CD14-positive monocyte (primary cell): Measurements from ENCODE around the gene PITPNC1. TPM values are rescaled to one million over a fixed set of nuclear protein-coding genes. Genes with fewer than 3 reads are reported as not detected.

ENCODE experiments used
- DNase-seq, 3 donors: peaks; one replicate each; pipeline ENCODE4 v3.0.0-alpha.2; 2011 to 2022
- H2AFZ ChIP-seq: 2 replicates; pipeline ENCODE4 v1.6.0; 2012; ENCODE audit warnings: mild to moderate bottlenecking, low read depth, low read length, inconsistent platforms; ENCODE audit not compliant: insufficient read depth, poor library complexity, severe bottlenecking
- H3K27ac ChIP-seq, 2 donors: 1 replicate in 1 of 2; 2 replicates in 1 of 2; pipeline ENCODE4 v1.5.1; 2012 to 2013; ENCODE audit warnings: low read length in 2 of 2, control low read depth in 1 of 2, inconsistent platforms in 1 of 2, low read depth in 1 of 2, mild to moderate bottlenecking in 1 of 2
- H3K27me3 ChIP-seq, 2 donors: one replicate each; pipeline versions ENCODE4 v1.6.0 to v1.6.1; 2011 to 2013; ENCODE audit warnings: low read length in 2 of 2; ENCODE audit not compliant: control insufficient read depth in 2 of 2, insufficient read depth in 2 of 2
- H3K36me3 ChIP-seq, 2 donors: replicated peaks in 1 of 2; 1 replicate in 1 of 2; 2 replicates in 1 of 2; pipeline versions ENCODE4 v1.5.1 to v1.6.1; 2012 to 2013; ENCODE audit warnings: low read length in 2 of 2, control low read depth in 1 of 2, inconsistent platforms in 1 of 2, mild to moderate bottlenecking in 1 of 2; ENCODE audit not compliant: insufficient read depth in 2 of 2, control insufficient read depth in 1 of 2
- H3K4me1 ChIP-seq, 2 donors: 1 replicate in 1 of 2; 2 replicates in 1 of 2; pipeline versions ENCODE4 v1.5.1 to v1.6.1; 2012 to 2013; ENCODE audit warnings: low read length in 2 of 2, control low read depth in 1 of 2, inconsistent platforms in 1 of 2, mild to moderate bottlenecking in 1 of 2, moderate library complexity in 1 of 2; ENCODE audit not compliant: insufficient read depth in 2 of 2, control insufficient read depth in 1 of 2
- H3K4me2 ChIP-seq: replicated peaks from 2 replicates; pipeline ENCODE3; 2012; ENCODE audit warnings: low read length, moderate library complexity, mild to moderate bottlenecking; ENCODE audit not compliant: poor library complexity, severe bottlenecking; ENCODE audit errors: extremely low read depth
- H3K4me3 ChIP-seq, 3 experiments: fragments of 200-600 bp in 1 of 3; sonication (generic) in 1 of 3; replicated peaks in 1 of 3; 1 replicate in 2 of 3; 2 replicates in 1 of 3; pipeline ENCODE4 v1.5.1; 2011 to 2013; ENCODE audit warnings: low read length in 3 of 3, mild to moderate bottlenecking in 3 of 3, control low read depth in 2 of 3, low read depth in 2 of 3, inconsistent platforms in 1 of 3, moderate library complexity in 1 of 3
- H3K79me2 ChIP-seq: 2 replicates; pipeline ENCODE4 v1.6.0; 2012; ENCODE audit warnings: mild to moderate bottlenecking, control low read depth, inconsistent platforms, low read length, moderate library complexity; ENCODE audit not compliant: insufficient read depth
- H3K9ac ChIP-seq: 2 replicates; pipeline ENCODE4 v1.6.0; 2017; ENCODE audit warnings: low read length, mild to moderate bottlenecking; ENCODE audit not compliant: insufficient read depth, poor library complexity, severe bottlenecking
- H3K9me3 ChIP-seq, 2 donors: replicated peaks in 1 of 2; 1 replicate in 1 of 2; 2 replicates in 1 of 2; pipeline versions ENCODE4 v1.5.1 to v1.6.1; 2012 to 2013; ENCODE audit warnings: low read length in 2 of 2, control low read depth in 1 of 2; ENCODE audit not compliant: control insufficient read depth in 1 of 2, insufficient read depth in 1 of 2
- H4K20me1 ChIP-seq: 2 replicates; pipeline ENCODE4 v1.6.0; 2012; ENCODE audit warnings: mild to moderate bottlenecking, low read length, control low read depth, moderate library complexity; ENCODE audit not compliant: insufficient read depth
- H3K27ac Mint-ChIP-seq, 7 donors: one replicate each; pipeline ENCODE4 v1.8.0; 2020; ENCODE audit warnings: mild to moderate bottlenecking in 7 of 7, mixed read lengths in 7 of 7, moderate library complexity in 6 of 7, inconsistent platforms in 2 of 7
- H3K27me3 Mint-ChIP-seq, 3 donors: one replicate each; pipeline ENCODE4 v1.8.0; 2021 to 2022; ENCODE audit warnings: low read depth in 3 of 3, mild to moderate bottlenecking in 3 of 3, mixed read lengths in 3 of 3, moderate library complexity in 3 of 3, inconsistent platforms in 1 of 3
- H3K36me3 Mint-ChIP-seq, 2 donors: one replicate each; pipeline ENCODE4 v1.8.0; 2020; ENCODE audit warnings: mixed read lengths in 2 of 2, inconsistent platforms in 1 of 2, mild to moderate bottlenecking in 1 of 2
- H3K4me1 Mint-ChIP-seq: one replicate; pipeline ENCODE4 v1.8.0; 2020; ENCODE audit warnings: mild to moderate bottlenecking, mixed read lengths
- H3K4me3 Mint-ChIP-seq, 2 donors: one replicate each; pipeline ENCODE4 v1.8.0; 2020; ENCODE audit warnings: mild to moderate bottlenecking in 2 of 2, mixed read lengths in 2 of 2, moderate library complexity in 1 of 2
- H3K9me3 Mint-ChIP-seq, 7 donors: one replicate each; pipeline ENCODE4 v1.8.0; 2020 to 2022; ENCODE audit warnings: mixed read lengths in 7 of 7, mild to moderate bottlenecking in 6 of 7, moderate library complexity in 6 of 7, inconsistent platforms in 2 of 7
- WGBS: methylation state at CpG from one replicate; pipeline ENCODE4 v1.1.5; 2013; ENCODE audit warnings: missing lambda C conversion rate; ENCODE audit not compliant: insufficient coverage; 5-methylcytosine and 5-hydroxymethylcytosine counted together
- intact Hi-C, 2 donors: fragments of 100-400 bp; cut with micrococcal nuclease; formaldehyde crosslinking; loops; one replicate each; pipeline versions ENCODE4 v1.15.0 to v1.15.1; 2023
- polyA plus RNA-seq, 3 donors: library from polyadenylated mRNA; depleted of rRNA in 1 of 3; unstranded in 2 of 3; stranded (reverse) in 1 of 3; fragments of 300-500 nt in 2 of 3; fragments of >200 nt in 1 of 3; fragmentation: Illumina TruSeq in 2 of 3; gene quantifications; 1 replicate in 2 of 3; 2 replicates in 1 of 3; pipeline ENCODE4 v1.2.3, GENCODE V29; 2012 to 2021
- TF ChIP-seq, protein P1 (sequence below): fragments of 200-600 bp; IDR thresholded peaks from one replicate; pipeline ENCODE4 v1.8.0; 2022; ENCODE audit warnings: antibody characterized with exemption, mild to moderate bottlenecking

The PITPNC1 gene
- polyA plus RNA-seq, 3 donors, result 18.5 to 31.0 (median 21.7) TPM

DNA sequence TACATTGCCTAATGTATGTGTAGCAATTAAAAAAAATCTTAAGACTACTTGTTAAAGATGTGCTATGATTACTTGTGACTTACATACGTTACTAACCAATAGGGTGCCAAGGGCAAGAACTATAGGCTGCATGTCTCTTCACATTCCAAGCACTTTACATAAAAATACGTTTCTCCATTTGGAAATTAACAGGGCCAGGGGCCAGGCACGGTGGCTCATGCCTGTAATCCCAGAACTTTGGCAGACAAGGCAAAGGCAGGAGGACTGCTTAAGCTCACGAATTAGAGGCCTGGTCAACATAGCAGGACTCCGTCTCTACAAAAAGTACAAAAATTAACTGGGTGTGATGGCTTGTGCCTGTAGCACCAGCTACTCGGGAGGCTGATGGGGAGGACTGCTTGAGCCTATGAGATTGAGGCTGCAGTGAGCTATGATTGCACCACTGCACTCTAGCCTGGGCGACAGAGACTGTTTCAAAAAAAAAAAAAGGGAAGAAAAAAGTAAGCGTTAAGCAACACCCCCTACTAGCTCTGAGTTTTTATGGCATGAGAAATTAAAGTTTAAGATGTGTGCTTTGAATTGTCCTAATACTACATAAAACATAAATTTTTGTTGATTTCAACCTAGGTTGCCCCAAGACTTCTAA lies 23.0 kb upstream of the PITPNC1 start:
- TF ChIP-seq, protein P1, sequence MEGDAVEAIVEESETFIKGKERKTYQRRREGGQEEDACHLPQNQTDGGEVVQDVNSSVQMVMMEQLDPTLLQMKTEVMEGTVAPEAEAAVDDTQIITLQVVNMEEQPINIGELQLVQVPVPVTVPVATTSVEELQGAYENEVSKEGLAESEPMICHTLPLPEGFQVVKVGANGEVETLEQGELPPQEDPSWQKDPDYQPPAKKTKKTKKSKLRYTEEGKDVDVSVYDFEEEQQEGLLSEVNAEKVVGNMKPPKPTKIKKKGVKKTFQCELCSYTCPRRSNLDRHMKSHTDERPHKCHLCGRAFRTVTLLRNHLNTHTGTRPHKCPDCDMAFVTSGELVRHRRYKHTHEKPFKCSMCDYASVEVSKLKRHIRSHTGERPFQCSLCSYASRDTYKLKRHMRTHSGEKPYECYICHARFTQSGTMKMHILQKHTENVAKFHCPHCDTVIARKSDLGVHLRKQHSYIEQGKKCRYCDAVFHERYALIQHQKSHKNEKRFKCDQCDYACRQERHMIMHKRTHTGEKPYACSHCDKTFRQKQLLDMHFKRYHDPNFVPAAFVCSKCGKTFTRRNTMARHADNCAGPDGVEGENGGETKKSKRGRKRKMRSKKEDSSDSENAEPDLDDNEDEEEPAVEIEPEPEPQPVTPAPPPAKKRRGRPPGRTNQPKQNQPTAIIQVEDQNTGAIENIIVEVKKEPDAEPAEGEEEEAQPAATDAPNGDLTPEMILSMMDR, result no peak
- H3K4me2 ChIP-seq, result peak overlapping the region; percentile 31
- Mint-ChIP-seq H3K4me1 (peaks cover 46% of the 10 kb centered on the region), H3K9me3 (no peaks in the 10 kb centered on the region), H3K27ac (peak overlapping the region; percentile 87 to 97 (median 96)), H3K36me3 (peaks cover 37 to 77% of the 10 kb centered on the region in 2 donors), H3K27me3 (peaks cover 0 to 2% (median 0%) of the 10 kb centered on the region in 3 donors), H3K4me3 (peak overlapping the region in 1 of 2 donors; percentile 3)
- H3K36me3 ChIP-seq, result peaks cover 47 to 48% of the 10 kb centered on the region in 2 donors
- peaks cover 65% of the 10 kb centered on the region for H4K20me1 ChIP-seq
- peak; percentile 60 to 77 (median 72) for DNase-seq
- peaks cover 66% of the 10 kb centered on the region for H3K79me2 ChIP-seq
- no peaks in the 10 kb centered on the region for H3K27me3 ChIP-seq
- H3K9ac ChIP-seq, result no peak overlapping the region
- no peak overlapping the region for H2AFZ ChIP-seq
- intact Hi-C loops, result no loop called here
- peaks cover 43 to 44% of the 10 kb centered on the region in 2 donors for H3K4me1 ChIP-seq
- peak overlapping the region in 1 of 3 experiments; percentile 2 for H3K4me3 ChIP-seq
- 76% methylated on average over 2 of the region's 8 CpGs for WGBS
- no peaks in the 10 kb centered on the region for H3K9me3 ChIP-seq
- peak overlapping the region; percentile 68 to 78 for H3K27ac ChIP-seq

DNA sequence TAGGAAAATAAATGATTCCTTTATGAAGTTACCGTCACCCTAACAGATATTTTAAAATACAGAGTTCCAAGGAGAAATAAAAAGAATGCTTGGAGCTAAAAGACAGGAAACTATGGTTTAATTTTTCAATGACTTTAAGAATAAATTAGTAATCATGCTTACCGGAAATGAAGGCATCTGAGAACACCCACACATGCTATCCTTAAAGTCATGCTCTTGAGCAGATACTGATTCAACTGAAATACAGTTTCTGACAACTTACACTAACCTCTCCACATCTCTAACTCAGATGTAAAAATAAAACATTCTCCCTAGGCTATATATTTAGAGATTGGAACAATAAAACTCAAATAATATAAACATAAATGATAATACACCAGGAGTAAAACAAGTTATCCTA lies 18.5 kb upstream of the PITPNC1 start:
- H3K9me3 ChIP-seq, result no peaks in the 10 kb centered on the region
- Mint-ChIP-seq H3K9me3 (no peaks in the 10 kb centered on the region), H3K27ac (peak overlapping the region in 4 of 7 donors; percentile 5 to 58 (median 31)), H3K4me1 (peaks cover 65% of the 10 kb centered on the region), H3K36me3 (peaks cover 40 to 73% of the 10 kb centered on the region in 2 donors), H3K4me3 (no peak overlapping the region), H3K27me3 (peaks cover 0 to 2% (median 0%) of the 10 kb centered on the region in 3 donors)
- no CpG with 5 or more reads among the region's 2 CpGs for WGBS
- no peak overlapping the region for H2AFZ ChIP-seq
- H3K4me1 ChIP-seq, result peaks cover 52 to 53% of the 10 kb centered on the region in 2 donors
- intact Hi-C loops, result no loop called here
- peaks cover 28 to 40% of the 10 kb centered on the region in 2 donors for H3K36me3 ChIP-seq
- peaks cover 83% of the 10 kb centered on the region for H3K79me2 ChIP-seq
- no peak overlapping the region for H3K4me3 ChIP-seq
- no peak for DNase-seq
- H3K4me2 ChIP-seq, result no peak overlapping the region
- H3K9ac ChIP-seq, result no peak overlapping the region
- TF ChIP-seq, protein P1, result no peak
- peaks cover 78% of the 10 kb centered on the region for H4K20me1 ChIP-seq
- no peaks in the 10 kb centered on the region for H3K27me3 ChIP-seq
- peak overlapping the region in 1 of 2 donors; percentile 18 for H3K27ac ChIP-seq
